GM19240 (cell line): ENCODE measurements around the gene SCN3A.

ENCODE experiments used
- DNase-seq: peaks from one replicate; pipeline ENCODE4 v3.0.0; 2011; ENCODE audit warnings: low spot score; ENCODE audit not compliant: insufficient read length

The SCN3A gene

GRCh38 chr2:165057308-165057707 is 146.5 kb downstream of the SCN3A start:
- DNase-seq: no peak

DNA sequence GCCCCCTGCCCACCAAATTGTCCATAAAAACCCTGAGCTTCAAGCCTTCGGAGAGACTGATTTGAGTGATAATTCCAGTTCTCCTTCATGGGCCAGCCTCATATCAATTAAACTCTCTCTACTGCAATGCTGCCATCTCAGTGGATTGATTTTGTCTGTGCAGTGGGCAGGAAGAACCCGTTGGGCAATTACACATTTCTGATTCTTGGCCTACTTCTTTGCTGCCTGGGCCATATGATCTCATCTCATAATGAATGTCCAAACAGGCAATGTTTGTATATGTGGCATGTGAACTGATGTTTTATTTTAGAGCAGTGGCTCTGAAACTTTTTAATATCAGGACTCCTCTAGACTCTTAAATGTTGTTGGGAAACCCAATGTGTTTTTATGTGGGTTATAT is 147.3 kb downstream of the SCN3A start:
- no peak for DNase-seq

- no peak for DNase-seq
Measured at GRCh38 chr2:165055082-165055851, 148.6 kb downstream of the SCN3A start.

DNA sequence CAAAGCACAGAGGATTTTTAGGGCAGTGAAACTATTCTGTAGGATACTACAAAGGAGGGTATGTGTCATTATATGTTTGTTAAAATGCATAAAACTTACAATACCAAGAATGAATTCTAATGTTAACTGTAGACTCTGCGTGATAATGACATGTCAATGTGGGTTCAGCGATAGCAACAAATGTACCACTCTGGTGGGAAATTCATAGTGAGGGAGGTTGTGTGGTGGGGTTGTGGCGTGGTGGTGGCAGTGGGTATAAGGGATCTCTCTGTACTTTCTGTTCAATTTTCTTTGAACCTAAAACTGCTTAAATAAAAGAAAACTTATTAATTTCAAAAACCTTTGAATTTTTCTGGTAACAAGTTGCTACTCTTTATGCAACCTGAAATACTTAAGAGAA is 149.2 kb downstream of the SCN3A start:
- DNase-seq: no peak

DNA sequence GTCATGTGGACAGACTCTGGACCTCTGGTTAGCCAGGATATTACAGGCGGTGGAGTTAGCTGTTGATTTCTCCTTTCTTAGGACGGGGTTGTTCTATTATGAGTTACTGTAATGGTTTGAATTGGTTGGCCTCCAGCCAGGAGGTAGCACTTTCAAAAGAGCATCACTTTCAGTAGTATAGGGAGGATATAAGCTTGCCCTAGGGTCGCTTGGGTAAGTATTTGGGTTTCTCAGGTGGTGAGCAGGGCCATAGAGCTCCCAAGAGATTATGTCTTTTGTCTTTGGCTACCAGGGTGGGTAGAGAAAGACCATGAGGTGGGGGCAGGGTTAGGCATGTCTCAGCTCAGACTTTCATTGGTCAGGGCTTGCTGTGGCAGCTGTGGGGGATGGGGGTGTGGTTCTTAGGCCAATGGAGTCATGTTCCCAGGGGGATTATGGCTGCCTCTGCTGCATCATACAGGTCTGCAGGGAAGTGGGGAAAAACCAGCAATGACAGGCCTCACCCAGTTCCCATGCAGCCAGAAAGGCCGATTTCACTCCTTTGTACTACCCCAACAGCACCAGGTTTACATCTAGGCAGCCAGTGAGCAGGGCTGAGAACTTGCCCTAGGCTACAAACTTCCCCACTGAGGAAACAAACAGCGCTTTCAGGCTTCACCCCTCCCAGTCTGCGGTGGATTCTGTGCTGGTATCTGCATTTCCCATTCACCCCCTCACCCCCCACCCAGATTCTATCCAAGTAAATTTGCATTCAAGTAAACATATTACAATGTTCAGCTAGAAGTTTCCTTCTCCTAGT is 159.1 kb downstream of the SCN3A start:
- DNase-seq: no peak
